ENCODE measurements around the gene ID4.

ID4 gene

GRCh38 chr6:19841181-19841580 is 4.0 kb downstream of the ID4 start:
- H3K27ac ChIP-seq (ENCODE audit: poor library complexity, severe bottlenecking), result no peak overlapping the region
- no peak for ATAC-seq (ENCODE audit: low read depth)
- H3K4me1 ChIP-seq (ENCODE audit: insufficient read depth, poor library complexity, severe bottlenecking), result no peaks in the 10 kb centered on the region
- TF ChIP-seq CTCF (IDR thresholded peaks at IDR 0.05; ENCODE audit: poor library complexity, severe bottlenecking), result no peak
- no peak for DNase-seq (ENCODE audit: low spot score)
- peaks cover 68% of the 10 kb centered on the region for H3K27me3 ChIP-seq (ENCODE audit: insufficient read depth, poor library complexity, severe bottlenecking)
- H3K4me3 ChIP-seq (ENCODE audit: severe bottlenecking), result no peak overlapping the region
- no peaks in the 10 kb centered on the region for H3K9me3 ChIP-seq (ENCODE audit: severe bottlenecking)
- no peaks in the 10 kb centered on the region for H3K36me3 ChIP-seq (ENCODE audit: low read depth)

GRCh38 chr6:19842030-19842615 is 5.0 kb downstream of the ID4 start:
- H3K27me3 ChIP-seq (ENCODE audit: insufficient read depth, poor library complexity, severe bottlenecking), result peaks cover 60% of the 10 kb centered on the region

GRCh38 chr6:19844689-19845088 is 7.5 kb downstream of the ID4 start:
- no peak for ATAC-seq (ENCODE audit: low read depth)
- Histone ChIP-seq H3K27ac (ENCODE audit: poor library complexity, severe bottlenecking) (no peak overlapping the region), H3K27me3 (ENCODE audit: insufficient read depth, poor library complexity, severe bottlenecking) (peaks cover 37% of the 10 kb centered on the region), H3K36me3 (ENCODE audit: low read depth) (no peaks in the 10 kb centered on the region), H3K9me3 (ENCODE audit: severe bottlenecking) (no peaks in the 10 kb centered on the region), H3K4me1 (ENCODE audit: insufficient read depth, poor library complexity, severe bottlenecking) (no peaks in the 10 kb centered on the region), H3K4me3 (ENCODE audit: severe bottlenecking) (no peak overlapping the region)
- no peak for TF ChIP-seq CTCF (IDR thresholded peaks at IDR 0.05; ENCODE audit: poor library complexity, severe bottlenecking)
- DNase-seq (ENCODE audit: low spot score), result no peak

More at GRCh38 chr6:19842030-19842615, 5.0 kb downstream of the ID4 start:
- DNase-seq (ENCODE audit: low spot score), result no peak
- H3K9me3 ChIP-seq (ENCODE audit: severe bottlenecking), result no peaks in the 10 kb centered on the region
- no peak for TF ChIP-seq CTCF (IDR thresholded peaks at IDR 0.05; ENCODE audit: poor library complexity, severe bottlenecking)
- ATAC-seq (ENCODE audit: low read depth), result no peak
- H3K27ac ChIP-seq (ENCODE audit: poor library complexity, severe bottlenecking), result no peak overlapping the region
- H3K36me3 ChIP-seq (ENCODE audit: low read depth), result no peaks in the 10 kb centered on the region
- H3K4me3 ChIP-seq (ENCODE audit: severe bottlenecking), result no peak overlapping the region
- H3K4me1 ChIP-seq (ENCODE audit: insufficient read depth, poor library complexity, severe bottlenecking), result no peaks in the 10 kb centered on the region

- no peaks in the 10 kb centered on the region for H3K9me3 ChIP-seq (ENCODE audit: severe bottlenecking)
- H3K36me3 ChIP-seq (ENCODE audit: low read depth), result no peaks in the 10 kb centered on the region
- H3K27ac ChIP-seq (ENCODE audit: poor library complexity, severe bottlenecking), result no peak overlapping the region
- H3K4me1 ChIP-seq (ENCODE audit: insufficient read depth, poor library complexity, severe bottlenecking), result no peaks in the 10 kb centered on the region
- H3K27me3 ChIP-seq (ENCODE audit: insufficient read depth, poor library complexity, severe bottlenecking), result peaks cover 30% of the 10 kb centered on the region
- DNase-seq (ENCODE audit: low spot score) (no peak), ATAC-seq (ENCODE audit: low read depth) (no peak)
- no peak for TF ChIP-seq CTCF (IDR thresholded peaks at IDR 0.05; ENCODE audit: poor library complexity, severe bottlenecking)
- H3K4me3 ChIP-seq (ENCODE audit: severe bottlenecking), result no peak overlapping the region
Measured at GRCh38 chr6:19845266-19846041, 8.3 kb downstream of the ID4 start.

Data from RWPE2 (cell line).